GM13977 (cell line): ENCODE measurements around the gene FAAP20.

Source experiments
- DNase-seq: peaks from one replicate; pipeline ENCODE4 v3.0.0; 2012; ENCODE audit warnings: low spot score
- CTCF ChIP-seq: IDR thresholded peaks from 2 replicates; pipeline ENCODE4 v1.5.1; 2012; ENCODE audit warnings: mild to moderate bottlenecking, control low read depth; ENCODE audit not compliant: insufficient read depth; ENCODE audit errors: extremely low read depth, missing control alignments
- in situ Hi-C: fragments of 300-500 bp; cut with MboI; formaldehyde crosslinking; loops from one replicate; pipeline ENCODE4 v1.12.0; 2022; ENCODE audit warnings: low sequenced_read_pairs, low pct_unique_long_range_greater_than_20kb, mixed read lengths, inconsistent platforms; ENCODE audit not compliant: unreplicated experiment

Gene FAAP20

GRCh38 chr1:2238361-2239012 lies 43.9 kb upstream of the FAAP20 start:
- in situ Hi-C loops, result no loop called here
- TF ChIP-seq CTCF, result no peak
- no peak for DNase-seq

- in situ Hi-C loops, result no loop called here
- no peak for DNase-seq
- TF ChIP-seq CTCF, result no peak
These were observed 43.2 kb upstream of the FAAP20 start for GRCh38 chr1:2237773-2238172.

- no peak for DNase-seq
- in situ Hi-C loops, result no loop called here
- no peak for TF ChIP-seq CTCF
These were observed 42.4 kb upstream of the FAAP20 start for GRCh38 chr1:2236695-2237677.

- in situ Hi-C loops, result no loop called here
- no peak for TF ChIP-seq CTCF
- no peak for DNase-seq
These were observed 40.9 kb upstream of the FAAP20 start for GRCh38 chr1:2235300-2235998.

GRCh38 chr1:2234762-2235113 lies 40.2 kb upstream of the FAAP20 start:
- in situ Hi-C loops, result no loop called here
- no peak for TF ChIP-seq CTCF
- no peak for DNase-seq

- no peak for TF ChIP-seq CTCF
- in situ Hi-C loops, result no loop called here
- peak; percentile 72 for DNase-seq
These were observed 39.6 kb upstream of the FAAP20 start for GRCh38 chr1:2233997-2234761.
